SHP77 (cell line): ENCODE measurements around the gene MTSS2.

Experiments used
- DNase-seq, 2 experiments: peaks; one replicate each; lab custom pipeline; 2025; lab: John Stamatoyannopoulos, UW

The MTSS2 gene

GRCh38 chr16:70715055-70715858 is 29.4 kb upstream of the MTSS2 start:
- peak; percentile 52 to 82 for DNase-seq

DNA sequence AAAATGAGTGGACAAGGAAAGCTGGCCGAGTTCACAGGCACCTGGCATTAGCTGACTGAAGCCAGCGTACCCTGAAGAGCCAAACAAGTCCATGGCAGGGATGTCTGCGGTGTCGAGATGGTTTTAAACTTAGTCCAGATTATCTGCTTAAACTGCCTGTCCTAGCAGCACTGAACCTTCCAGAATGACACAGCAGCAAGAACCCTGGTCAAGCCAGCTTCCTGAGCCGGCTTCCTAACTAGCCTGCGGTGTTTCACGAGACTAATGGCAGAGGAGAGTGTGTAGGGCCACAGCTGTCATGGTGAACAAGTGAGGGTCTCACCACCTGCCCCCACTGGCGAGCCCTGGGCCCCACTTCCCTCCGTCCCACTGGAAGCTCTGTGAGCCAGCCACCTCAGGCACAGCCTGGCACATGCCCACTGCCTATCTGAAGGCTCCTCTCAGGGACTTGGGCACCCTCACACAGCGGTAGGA is 28.8 kb upstream of the MTSS2 start:
- no peak for DNase-seq

DNA sequence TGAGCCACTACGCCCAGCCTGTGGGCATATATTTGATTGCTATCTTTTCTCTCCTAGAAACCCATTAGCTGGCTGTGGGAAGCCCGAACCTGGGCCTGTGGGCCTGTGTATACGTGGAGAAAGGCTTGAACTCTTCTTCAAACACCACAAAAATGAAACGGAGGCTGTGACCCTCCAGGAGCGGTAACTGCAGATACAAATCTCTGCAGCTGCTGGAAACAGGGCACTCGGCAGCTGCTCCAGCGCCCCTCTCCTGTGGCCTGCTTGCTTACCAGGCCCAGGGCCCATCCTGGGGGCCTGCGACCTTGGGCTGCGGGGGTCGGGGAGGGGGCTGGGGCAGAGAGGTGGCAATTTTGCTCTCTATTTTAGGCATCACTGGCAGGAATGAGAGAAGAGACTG is 28.0 kb upstream of the MTSS2 start:
- no peak for DNase-seq

DNA sequence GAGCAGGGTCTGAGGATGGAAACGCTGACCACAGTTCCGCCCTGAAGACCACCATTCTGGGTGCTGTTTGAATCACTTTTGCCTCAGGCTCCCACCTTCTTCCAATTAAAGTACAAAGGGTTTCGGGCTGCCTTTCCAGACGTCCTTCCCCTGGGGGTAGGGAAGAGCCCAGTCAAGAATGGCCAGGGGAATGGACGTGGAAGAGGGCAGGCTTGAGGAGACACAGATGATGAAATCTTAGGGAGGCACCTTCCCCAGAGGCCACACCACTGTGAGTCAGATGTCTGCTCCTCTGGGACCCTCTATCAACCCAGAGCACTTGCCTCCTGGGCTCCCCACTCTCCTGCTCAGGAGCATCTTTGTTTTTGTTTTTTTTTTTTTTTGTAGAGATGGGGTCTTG is 27.5 kb upstream of the MTSS2 start:
- no peak for DNase-seq

GRCh38 chr16:70712942-70713341 is 27.1 kb upstream of the MTSS2 start:
- no peak for DNase-seq

DNA sequence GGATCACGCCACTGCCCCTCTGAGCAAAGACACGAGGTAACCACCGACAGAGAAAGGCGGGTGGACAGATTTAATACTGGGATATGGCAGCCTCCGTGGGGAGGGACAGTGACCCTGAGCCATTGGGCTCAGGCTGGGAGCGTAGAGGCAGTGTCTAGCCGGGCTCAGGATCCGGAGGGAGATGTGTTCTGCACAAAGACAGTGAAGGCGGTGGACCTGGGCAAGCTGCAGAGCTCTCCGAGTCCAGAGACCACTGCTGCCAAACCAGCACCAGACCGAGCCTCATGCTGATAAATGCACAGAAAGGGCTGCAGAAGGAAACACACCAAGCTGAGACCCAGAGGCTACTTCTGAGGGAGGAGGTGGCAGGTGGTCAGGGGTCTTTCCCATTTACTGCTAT is 26.5 kb upstream of the MTSS2 start:
- DNase-seq = no peak

- DNase-seq = peak in 1 of 2 experiments; percentile 49
Measured at GRCh38 chr16:70711211-70712031, 25.6 kb upstream of the MTSS2 start.

DNA sequence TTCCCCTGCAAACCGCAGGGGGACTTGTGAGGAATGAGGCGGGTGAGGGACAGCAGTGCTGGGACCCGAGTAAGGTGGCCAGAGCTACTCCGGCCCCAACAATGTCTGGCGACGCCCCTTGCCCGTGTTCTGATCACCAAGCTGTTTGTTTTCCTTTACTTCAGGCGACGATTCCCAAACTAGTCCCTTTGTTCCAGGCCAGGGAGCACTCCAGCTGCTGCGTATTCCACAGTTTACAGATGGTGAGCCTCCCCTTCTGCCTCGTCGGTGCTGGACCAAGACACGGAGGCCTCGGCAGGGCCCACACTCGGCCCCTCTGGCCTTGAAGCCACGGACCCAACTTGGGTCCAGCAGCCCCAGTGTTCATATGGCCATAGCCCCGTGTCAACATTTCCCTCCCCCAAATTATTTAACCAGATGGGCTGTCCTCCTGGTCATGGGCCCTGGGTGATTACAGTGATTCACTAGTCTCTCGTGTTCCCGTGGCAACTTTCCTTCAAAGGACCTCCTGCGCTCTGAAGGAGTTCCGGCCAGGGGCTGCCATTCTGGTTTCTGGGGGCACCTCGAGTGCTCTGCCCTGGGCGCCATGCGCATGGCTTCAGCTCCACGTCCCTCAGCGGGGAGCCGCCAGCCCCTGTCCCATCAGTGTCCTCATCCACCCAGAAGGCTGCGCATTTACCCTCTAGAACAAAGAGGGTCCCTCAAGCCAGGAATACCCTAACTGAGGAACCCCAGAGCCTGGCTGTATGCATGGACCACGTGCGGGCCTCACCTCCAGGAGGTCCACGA is 24.8 kb upstream of the MTSS2 start:
- DNase-seq = no peak

GRCh38 chr16:70709942-70710341 is 24.1 kb upstream of the MTSS2 start:
- no peak for DNase-seq

DNA sequence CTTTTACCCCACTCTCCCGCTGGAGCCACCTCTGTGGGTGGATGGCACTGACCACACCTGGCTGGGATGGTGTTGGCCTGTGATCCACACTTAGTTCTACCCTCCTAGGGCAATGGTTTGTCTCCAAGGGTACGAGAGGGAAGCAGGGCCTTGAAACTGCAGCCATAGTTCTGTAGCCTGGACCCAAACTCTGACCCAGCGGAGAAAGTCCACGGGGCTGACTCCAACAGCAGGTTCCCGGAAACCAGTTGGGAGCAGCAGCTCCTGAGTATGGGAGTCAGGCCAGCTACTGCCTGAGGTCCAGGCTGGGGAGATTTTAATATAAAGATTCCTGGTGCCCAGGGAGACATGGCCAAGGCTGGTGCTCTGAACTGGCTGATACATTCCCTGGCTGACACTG is 23.6 kb upstream of the MTSS2 start:
- no peak for DNase-seq

DNA sequence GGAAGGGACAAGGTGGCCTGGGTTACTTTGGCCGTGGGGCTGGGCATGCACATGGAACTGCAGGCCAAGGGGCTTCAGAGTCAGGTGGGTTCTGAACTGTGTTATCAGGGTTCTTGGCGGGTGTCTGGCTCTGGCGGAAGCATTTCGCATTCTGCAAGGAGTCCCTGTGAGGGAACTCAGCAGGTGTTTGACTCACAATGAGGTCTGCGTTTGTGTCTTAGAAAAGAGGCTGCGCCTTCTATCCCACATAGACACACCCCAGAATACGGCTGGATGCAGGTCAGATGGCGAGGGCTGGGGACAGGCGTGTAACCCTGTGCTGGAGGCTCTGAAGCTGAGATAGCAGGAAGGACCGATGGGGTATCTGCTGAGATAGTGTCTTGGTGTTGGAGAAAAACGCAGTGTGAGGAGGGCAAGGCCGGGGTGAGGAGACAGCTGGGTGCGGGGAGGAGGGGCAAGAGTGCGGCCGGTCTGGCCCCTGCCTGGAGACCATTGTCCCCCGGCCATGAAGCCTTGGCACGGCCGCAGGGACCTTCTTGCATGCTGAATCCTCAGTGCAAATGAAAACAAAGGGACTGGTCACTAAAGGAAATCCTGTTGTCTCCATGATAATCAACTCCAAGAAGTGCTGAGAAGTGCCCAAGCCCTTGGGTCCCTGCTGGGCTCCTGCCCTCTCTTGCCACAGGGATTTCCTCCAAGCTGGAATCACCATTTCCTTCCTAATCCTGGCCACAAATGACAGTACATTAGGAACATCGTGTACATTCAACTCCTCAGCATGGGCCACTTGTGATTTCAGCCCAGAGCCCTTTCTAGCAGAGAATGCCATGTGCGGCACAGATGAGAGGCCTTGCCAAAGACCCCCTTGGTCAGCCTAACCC is 22.8 kb upstream of the MTSS2 start:
- DNase-seq = no peak

- DNase-seq = no peak
Measured at GRCh38 chr16:70706948-70707465, 21.2 kb upstream of the MTSS2 start.

DNA sequence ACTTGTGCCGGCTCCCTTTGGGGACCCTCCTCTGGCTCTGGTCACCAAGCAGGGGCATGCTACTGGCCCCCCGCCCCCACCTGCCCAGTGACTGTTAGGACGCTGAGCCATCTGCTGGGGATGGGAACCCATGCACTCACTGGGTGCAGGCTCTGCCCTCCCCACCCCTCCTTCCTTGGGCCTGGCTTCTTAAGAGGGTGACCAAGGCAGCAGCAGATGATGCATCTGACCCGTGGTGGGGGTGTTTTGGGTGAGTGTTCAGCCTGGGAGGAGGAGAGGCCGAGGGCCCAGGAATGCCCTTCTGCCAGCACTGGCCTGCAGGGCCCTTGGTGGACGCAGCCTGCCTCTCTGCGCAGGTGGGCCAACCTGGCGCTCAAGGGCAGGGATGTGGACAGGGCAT is 19.2 kb upstream of the MTSS2 start:
- no peak for DNase-seq

- DNase-seq = peak in 1 of 2 experiments; percentile 50
Measured at GRCh38 chr16:70704586-70704985, 18.7 kb upstream of the MTSS2 start.

DNA sequence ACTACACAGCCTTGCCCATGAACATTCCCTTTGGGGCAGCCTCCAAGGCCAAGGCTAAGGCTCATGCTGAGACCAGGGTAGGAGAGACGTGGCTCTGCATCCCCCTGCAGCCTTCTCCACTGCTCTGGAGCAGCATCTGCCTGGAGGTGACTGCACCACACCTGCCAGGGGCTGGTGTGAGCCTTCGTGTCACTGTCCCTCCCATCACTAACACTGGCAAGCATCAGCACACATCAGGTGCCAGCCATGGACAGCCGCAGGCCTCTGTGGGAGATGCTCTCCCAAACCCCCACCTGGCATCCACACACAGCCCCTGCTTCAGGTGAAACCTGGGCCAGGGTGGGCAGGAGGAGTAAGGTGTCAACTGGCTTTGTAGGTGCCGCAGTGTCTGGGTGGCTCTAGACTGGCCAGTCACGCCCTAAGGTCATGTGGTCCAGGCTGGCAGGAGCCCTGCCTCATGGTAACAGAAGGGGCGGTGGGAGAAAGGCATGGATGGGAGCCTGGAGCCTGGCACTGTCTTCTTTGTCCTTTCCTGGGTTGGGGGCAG is 18.1 kb upstream of the MTSS2 start:
- peak in 1 of 2 experiments; percentile 65 for DNase-seq

- peak; percentile 93 to 96 for DNase-seq
Measured at GRCh38 chr16:70703041-70703834, 17.4 kb upstream of the MTSS2 start.

GRCh38 chr16:70702624-70703023 is 16.8 kb upstream of the MTSS2 start:
- peak; percentile 61 to 64 for DNase-seq

DNA sequence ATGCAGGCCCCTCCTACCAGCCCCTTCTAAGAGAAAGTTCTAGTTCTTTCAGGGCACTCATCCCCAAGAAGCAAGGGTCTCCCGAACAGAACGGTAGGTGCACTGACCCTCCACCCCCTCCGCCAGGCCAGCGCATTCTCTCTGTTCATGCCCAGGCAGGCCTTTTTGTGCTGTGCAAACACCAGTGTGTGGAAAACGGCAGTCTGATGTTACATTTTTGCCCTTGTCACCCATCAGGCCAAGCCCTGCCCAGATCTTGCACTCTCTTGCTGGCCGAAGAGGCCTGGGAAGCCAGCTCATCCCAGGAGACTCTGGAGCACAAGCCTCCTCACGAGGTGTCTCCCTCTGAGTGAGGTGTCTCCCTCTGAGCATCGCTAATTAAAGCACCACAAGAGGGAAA is 16.1 kb upstream of the MTSS2 start:
- peak; percentile 68 to 84 for DNase-seq

GRCh38 chr16:70701596-70701995 is 15.7 kb upstream of the MTSS2 start:
- DNase-seq = no peak

DNA sequence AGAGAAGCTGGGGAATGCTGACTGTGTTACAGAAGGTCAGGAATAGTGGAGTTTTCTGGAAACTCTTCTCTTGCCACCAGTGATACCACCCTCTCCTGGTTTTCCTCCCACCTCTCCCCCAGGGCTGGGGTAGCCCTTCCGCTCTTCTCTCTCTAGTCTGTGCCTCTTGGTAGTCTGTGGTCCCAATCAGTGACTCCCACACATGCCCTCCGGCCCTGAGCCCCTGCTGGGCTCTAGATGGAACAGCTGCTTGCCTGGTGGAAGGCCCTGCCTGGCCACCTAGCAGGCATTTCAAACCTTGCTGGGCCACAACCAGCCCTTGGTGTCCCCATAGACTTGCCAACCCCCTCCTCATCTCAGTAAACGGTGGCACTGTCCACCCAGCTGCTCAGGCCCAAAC is 15.2 kb upstream of the MTSS2 start:
- peak; percentile 57 to 62 for DNase-seq
